D341Med (cell line): Measurements from ENCODE around the gene PCBP3.
"Not testable (repeated sequence)": the region's sequence is repeated elsewhere in the genome, so short reads cannot be mapped to it uniquely, and the experiment has no call there.

ENCODE experiments used
- DNase-seq: peaks from one replicate; pipeline ENCODE4 v3.0.0; 2012; ENCODE audit warnings: low spot score

Gene PCBP3

GRCh38 chr21:45948576-45949141 is 305.1 kb downstream of the PCBP3 start:
- DNase-seq, result peak; percentile 31

DNA sequence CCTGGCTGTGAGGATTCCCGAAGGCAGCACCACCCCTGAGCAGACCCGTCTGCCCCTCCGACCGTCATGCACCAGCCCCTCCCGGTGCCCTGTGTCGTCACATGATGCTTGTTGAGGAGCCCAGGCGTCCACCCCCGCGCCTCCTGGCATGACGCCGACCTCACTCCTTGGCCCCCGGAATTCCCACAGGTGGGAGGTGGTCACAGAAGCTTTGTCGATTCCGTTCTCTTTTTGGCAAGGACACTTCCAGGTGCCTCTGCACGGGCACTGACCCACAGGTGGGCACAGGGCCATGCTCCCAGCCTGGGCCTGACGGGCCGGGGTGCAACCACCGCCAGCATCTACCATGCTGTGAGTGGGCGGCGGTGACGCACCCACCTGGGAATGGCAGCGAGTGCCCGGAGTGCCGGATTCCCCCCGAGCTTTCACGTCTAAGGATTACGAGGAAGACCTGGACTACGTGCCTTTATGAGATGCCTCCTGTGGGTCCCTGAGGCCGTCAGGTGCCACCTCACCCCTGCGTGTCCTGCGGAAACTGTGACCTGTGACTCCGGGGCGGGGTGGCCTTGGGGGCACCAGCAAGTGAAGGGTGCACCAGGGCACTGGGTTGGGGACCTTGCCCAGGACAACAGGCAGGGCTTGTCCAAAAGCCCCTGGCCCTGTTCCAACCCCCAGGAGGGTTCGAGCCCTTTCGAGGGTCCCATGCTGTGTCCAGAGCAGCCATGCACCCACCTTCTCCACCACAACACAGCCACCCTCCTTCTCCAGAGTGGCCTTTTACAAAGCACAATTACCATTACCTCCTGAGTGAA is 306.6 kb downstream of the PCBP3 start:
- peak; percentile 39 for DNase-seq

GRCh38 chr21:45950740-45951515 is 307.4 kb downstream of the PCBP3 start:
- peak; percentile 91 for DNase-seq

DNA sequence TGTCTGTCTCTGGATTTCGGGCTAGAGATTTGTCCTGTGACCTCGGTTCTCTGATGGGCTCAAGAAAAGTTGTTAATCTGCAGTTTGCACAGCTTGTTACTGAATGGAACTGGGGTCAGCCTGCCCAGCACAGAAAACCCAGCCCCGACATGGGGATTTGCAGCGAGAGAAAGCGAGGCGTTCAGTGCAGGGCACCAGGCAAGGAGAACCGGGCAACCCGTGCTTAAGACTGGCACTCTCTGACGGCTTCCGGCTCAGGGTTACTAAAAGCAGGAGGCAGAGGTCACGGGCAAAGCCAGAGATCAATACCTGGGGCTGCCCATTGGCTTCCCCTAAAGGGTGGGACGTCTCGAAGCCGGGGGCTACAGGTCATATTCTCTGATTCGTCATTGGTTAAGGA is 308.2 kb downstream of the PCBP3 start:
- no peak for DNase-seq

DNA sequence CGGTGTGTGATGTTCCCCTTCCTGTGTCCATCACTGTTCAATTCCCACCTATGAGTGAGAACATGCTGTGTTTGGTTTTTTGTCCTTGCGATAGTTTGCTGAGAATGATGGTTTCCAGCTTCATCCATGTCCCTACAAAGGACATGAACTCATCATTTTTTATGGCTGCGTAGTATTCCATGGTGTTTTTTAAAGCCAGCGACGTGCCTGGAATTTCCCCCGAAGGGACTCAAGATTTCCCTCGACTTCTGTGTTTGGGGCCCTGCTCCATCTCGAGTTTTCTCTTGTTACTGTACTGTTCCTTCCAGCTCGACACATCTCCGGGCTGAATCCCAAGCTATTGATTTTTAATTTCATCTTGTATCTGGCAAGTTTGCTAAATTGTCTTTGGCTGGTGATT is 309.0 kb downstream of the PCBP3 start:
- not testable (repeated sequence) for DNase-seq

GRCh38 chr21:45952974-45953373 is 309.4 kb downstream of the PCBP3 start:
- DNase-seq, result no peak

DNA sequence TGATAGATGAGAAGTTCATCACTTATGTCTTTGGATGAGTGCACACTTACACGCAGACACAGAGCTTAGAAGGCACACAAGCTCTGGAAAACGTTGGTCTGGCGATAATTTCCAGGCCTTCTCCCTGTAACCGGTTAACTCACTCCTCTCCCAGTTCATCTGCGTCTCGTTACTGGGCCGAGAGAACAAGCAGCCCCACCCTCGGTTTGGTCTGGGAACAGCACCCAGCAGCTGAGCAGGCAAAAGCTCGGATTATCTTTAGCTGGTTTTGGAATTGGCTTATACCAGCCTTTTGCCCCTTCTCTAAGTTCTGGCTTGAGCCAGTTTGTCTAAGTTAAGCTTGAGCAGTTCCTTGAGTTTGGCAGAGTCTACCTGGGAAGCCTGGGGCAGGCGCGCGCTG is 310.7 kb downstream of the PCBP3 start:
- DNase-seq, result peak; percentile 75

- no peak for DNase-seq
Measured at GRCh38 chr21:45954921-45955320, 311.4 kb downstream of the PCBP3 start.

- no peak for DNase-seq
Measured at GRCh38 chr21:45957551-45957950, 314.0 kb downstream of the PCBP3 start.

- no peak for DNase-seq
Measured at GRCh38 chr21:45957981-45958600, 314.6 kb downstream of the PCBP3 start.

DNA sequence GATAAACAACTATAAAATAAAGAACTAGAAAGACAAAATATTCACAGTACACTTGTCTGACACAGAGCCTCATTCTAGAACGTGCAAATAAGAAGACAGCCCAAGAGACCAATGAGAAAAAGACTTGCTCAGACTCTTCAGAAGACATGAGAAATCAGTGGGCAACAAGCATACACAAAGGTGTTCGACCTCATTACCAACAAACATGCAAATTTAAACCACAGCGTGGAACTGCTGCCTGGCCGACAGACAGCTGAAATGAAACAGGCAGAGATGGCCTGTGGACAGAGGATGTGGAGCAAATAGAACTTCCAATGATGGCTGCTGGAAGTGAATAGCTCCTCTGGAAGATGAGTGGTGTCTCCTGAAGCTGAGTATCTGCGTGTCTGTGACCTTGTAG is 315.7 kb downstream of the PCBP3 start:
- DNase-seq, result no peak

DNA sequence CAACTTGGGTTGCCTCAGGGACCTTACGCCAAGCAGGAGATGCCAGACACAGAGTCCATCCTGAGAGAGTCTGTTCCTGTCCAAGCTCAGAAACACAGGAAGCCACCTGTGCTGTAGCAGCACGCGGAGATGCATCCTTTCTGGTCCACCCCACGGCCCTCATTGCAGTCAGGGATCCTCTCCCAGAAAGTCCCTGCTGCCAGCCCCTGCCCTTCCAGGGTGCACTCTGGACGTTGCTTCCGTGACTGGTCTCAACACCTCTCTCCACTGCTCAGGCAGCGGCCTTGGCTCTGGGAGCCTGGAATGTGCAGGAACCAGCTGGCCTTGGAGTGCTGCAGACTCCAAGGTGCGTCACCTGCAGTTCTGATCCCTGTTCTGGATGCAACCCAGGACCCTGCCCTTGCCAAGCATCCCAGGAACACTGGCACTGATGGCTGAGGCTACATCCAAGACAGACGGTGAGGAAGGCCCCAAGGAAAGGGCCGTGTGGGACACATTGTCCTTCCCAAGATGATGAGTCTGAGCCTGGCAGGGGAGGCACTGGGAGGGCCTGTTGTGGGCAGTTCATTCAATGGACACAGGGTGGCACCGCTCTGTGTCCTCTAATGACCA is 316.4 kb downstream of the PCBP3 start:
- no peak for DNase-seq

DNA sequence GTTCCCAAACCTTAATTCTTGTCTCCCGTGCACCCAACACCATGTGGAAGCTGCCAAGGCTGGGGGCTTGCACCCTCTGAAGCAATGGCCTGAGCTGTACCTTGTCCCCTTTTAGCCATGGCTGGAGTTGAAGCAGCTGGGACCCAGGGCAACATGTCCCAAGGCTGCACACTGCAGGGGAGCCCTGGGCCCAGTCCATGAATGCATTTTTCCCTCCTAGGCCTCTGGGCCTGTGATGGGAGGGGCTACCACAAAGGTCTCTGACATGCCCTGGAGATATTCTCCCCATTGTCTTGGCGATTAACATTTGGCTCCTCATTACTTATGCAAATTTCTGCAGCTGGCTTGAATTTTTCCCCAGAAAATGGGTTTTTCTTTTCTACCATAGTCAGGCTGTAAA is 317.9 kb downstream of the PCBP3 start:
- not testable (repeated sequence) for DNase-seq

DNA sequence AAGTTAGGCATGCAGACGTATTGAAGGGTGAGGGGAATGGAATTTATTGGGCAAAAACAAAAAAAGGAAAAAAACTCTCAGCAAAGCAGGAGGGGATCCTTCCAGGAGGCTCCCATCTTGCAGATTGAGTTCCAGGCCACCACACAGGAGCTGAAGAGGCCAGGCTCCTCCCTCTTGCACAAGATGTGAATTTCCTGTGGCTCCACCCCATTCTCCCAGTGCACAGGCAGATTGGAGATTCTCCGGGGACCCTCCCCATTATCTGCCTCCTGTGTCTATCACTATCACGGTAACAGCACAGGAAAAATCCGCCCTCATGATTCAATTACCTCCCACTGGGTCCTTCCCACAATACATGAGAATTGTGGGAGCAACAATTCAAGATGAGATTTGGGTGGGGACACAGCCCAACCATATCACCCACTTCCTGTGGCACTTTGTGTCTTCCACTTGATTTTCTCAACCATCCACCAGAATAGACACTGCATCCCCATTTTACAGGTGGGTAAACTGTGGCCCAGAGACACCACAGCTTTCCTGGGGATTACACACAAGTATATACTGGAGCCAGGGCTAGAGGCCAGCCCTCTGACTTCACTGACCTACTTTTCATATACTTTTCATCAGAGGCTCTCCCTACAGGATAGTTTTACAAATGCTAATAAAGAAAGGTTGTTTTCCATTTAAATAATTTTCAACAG is 319.2 kb downstream of the PCBP3 start:
- DNase-seq, result no peak

GRCh38 chr21:45963232-45963570 is 319.7 kb downstream of the PCBP3 start:
- no peak for DNase-seq

DNA sequence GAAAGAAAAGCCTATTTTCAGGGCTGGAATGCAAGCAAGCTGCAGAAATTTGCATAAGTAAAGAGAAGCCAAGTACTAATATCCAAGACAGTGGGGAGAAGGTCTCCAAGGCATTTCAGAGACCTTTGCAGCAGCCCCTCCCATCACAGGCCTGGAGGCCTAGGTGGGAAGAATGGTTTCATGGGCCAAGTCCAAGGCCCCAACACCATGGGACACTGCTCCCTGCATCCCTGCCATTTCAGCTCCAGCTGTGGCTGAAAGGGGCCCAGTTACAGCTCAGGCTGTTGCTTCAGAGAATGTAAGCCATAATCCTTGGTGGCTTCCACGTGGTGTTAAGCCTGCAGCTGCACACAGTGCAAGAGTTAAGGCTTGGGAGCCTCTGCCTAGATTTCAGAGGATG is 321.1 kb downstream of the PCBP3 start:
- DNase-seq, result no peak

DNA sequence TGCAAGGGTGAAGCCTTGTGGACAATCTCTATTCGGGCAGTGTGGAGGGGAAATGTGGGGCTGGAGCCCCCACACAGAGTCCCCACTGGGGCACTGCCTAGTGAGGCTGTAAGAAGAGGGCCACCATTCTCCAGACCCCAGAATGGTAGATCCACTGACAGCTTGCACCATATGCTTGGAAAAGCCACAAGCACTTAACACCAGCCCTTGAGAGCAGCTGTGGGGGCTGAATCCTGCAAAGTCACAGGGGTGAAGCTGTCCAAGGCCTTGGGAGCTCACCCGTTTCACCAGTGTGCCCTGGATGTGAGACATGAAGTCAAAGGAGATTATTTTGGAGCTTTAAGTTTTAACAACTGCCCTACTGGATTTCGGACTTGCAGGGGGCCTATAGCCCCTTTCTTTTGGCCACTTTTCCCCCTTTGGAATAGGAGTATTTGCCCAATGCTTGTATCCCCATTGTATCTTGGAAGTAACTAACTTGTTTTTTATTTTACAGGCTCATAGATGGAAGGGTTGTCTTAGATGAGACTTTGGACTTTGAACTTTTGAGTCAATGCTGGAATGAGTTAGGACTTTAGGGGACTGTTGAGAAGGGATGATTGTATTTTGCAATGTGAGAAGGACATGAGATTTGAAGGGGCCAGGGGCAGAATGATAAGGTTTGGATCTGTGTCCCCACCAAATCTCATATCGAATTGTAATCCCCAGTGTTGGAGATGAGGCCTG is 321.7 kb downstream of the PCBP3 start:
- no peak for DNase-seq

- DNase-seq, result no peak
Measured at GRCh38 chr21:45966791-45967394, 323.4 kb downstream of the PCBP3 start.

- no peak for DNase-seq
Measured at GRCh38 chr21:45969921-45970673, 326.6 kb downstream of the PCBP3 start.
